ENCODE measurements around the gene RTL9. TPM values are rescaled to one million over a fixed set of nuclear protein-coding genes. Genes with fewer than 3 reads are reported as not detected.

The RTL9 gene
- total RNA-seq, 1 donor from 2014 or later = 1.4 TPM

GRCh38 chrX:110399497-110399896, 40.8 kb downstream of the RTL9 start:
- Mint-ChIP-seq H3K4me3 (ENCODE audit: low read depth) (no peak overlapping the region), H3K27ac (no peak overlapping the region), H3K4me1 (ENCODE audit: low read depth) (peaks cover 19% of the 10 kb centered on the region), H3K36me3 (ENCODE audit: insufficient read depth) (no peaks in the 10 kb centered on the region), H3K27me3 (no peaks in the 10 kb centered on the region), H3K9me3 (ENCODE audit: low read depth) (no peaks in the 10 kb centered on the region)
- no peak for TF ChIP-seq CTCF (IDR thresholded peaks at IDR 0.05; ENCODE audit: unreplicated experiment)
- DNase-seq (ENCODE audit: low spot score, unreplicated experiment) = no peak

GRCh38 chrX:110399966-110400365, 41.3 kb downstream of the RTL9 start:
- Mint-ChIP-seq H3K4me3 (ENCODE audit: low read depth) (no peak overlapping the region), H3K27me3 (no peaks in the 10 kb centered on the region), H3K4me1 (ENCODE audit: low read depth) (peaks cover 19% of the 10 kb centered on the region), H3K36me3 (ENCODE audit: insufficient read depth) (no peaks in the 10 kb centered on the region), H3K27ac (no peak overlapping the region), H3K9me3 (ENCODE audit: low read depth) (no peaks in the 10 kb centered on the region)
- no peak for DNase-seq (ENCODE audit: low spot score, unreplicated experiment)
- TF ChIP-seq CTCF (IDR thresholded peaks at IDR 0.05; ENCODE audit: unreplicated experiment) = no peak

DNA sequence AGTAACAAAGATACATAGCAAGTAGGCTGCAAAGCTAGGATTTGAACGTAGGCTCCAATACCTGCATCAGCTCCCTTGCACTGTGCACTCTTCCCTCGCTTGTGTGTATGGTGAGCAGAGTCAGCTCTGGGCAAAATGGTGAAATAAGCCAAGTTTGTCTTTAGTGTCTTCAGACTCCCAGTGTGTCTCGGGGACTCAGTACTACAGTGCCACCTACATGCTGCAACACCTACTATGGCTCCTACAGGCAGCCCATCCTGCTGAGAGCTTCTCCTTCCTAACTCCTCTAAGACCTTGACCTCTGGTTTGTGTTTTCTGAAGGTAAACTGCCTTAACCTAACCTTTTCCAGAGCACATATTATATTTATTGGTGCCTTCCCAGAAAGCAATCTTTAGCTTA, 42.5 kb downstream of the RTL9 start:
- H3K9me3 Mint-ChIP-seq (ENCODE audit: low read depth) = no peaks in the 10 kb centered on the region
- TF ChIP-seq CTCF (IDR thresholded peaks at IDR 0.05; ENCODE audit: unreplicated experiment) = no peak
- DNase-seq (ENCODE audit: low spot score, unreplicated experiment) = no peak
- no peak overlapping the region for H3K4me3 Mint-ChIP-seq (ENCODE audit: low read depth)
- H3K27ac Mint-ChIP-seq = no peak overlapping the region
- H3K36me3 Mint-ChIP-seq (ENCODE audit: insufficient read depth) = no peaks in the 10 kb centered on the region
- no peaks in the 10 kb centered on the region for H3K27me3 Mint-ChIP-seq
- peaks cover 15% of the 10 kb centered on the region for H3K4me1 Mint-ChIP-seq (ENCODE audit: low read depth)

DNA sequence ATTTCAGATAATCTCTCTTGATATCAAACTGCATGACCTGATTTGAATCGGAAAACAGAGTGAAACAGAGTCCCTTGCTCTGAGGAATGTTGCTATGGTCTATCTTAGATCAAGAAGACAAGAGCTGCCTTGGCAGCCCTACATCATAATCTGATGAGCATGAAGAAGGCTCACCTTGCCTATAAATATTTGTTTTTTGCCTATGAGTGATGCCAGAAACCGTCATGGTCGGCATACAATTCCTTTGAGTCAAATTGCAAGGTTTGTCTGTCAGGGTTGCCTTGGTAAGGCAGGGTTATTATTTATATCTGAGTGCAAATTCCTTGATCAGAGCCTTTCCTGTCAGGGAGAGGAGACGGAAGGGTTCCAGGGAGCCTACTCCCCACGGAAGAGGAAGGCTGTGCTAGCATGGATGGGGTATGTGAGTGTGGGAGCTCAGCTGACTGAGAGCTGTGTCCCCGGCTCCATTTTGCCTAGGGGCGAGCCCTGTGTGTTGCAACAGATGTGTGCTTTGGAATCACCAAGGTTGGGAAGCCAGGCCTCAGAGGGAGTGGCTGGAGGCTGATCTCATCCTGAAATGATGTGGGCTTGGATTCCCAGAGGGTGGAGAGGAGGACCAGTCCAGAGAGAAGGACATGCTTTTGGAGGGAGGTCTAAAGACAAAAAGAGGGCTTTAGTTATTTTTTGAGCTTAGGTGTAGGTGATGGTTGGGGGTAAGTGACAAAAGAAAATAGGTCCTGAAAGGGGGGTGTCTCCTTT, 43.6 kb downstream of the RTL9 start:
- Mint-ChIP-seq H3K4me3 (ENCODE audit: low read depth) (no peak overlapping the region), H3K27me3 (no peaks in the 10 kb centered on the region), H3K4me1 (ENCODE audit: low read depth) (peaks cover 10% of the 10 kb centered on the region), H3K9me3 (ENCODE audit: low read depth) (peaks cover 3% of the 10 kb centered on the region), H3K27ac (no peak overlapping the region), H3K36me3 (ENCODE audit: insufficient read depth) (no peaks in the 10 kb centered on the region)
- TF ChIP-seq CTCF (IDR thresholded peaks at IDR 0.05; ENCODE audit: unreplicated experiment) = no peak
- DNase-seq (ENCODE audit: low spot score, unreplicated experiment) = no peak

DNA sequence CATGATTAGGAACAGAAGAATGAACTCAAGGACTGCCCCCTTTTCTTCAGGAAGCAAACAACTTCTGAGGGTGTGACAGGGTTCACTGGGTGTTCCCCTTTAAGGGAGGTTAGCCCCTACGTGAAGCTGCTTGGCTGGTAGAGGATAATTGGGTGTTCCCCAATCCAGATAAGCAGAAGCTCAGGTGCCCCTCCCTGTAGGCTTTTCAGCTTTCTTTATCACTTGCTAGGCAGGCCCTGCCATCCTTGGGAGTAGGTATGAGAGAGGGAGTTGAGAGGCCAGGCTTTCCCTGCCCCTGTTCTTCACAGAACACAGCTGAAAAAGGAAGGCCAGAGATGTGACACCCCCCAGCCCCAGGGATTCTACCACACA, 44.2 kb downstream of the RTL9 start:
- Mint-ChIP-seq H3K36me3 (ENCODE audit: insufficient read depth) (no peaks in the 10 kb centered on the region), H3K4me3 (ENCODE audit: low read depth) (no peak overlapping the region), H3K27ac (no peak overlapping the region), H3K9me3 (ENCODE audit: low read depth) (peaks cover 3% of the 10 kb centered on the region), H3K27me3 (no peaks in the 10 kb centered on the region), H3K4me1 (ENCODE audit: low read depth) (peaks cover 12% of the 10 kb centered on the region)
- no peak for DNase-seq (ENCODE audit: low spot score, unreplicated experiment)
- no peak for TF ChIP-seq CTCF (IDR thresholded peaks at IDR 0.05; ENCODE audit: unreplicated experiment)
